Measurements from ENCODE around the gene EYS. TPM values are rescaled to one million over a fixed set of nuclear protein-coding genes. Genes with fewer than 3 reads are reported as not detected.

The EYS gene
- total RNA-seq, 1 donor from 2014 or later, result not detected

DNA sequence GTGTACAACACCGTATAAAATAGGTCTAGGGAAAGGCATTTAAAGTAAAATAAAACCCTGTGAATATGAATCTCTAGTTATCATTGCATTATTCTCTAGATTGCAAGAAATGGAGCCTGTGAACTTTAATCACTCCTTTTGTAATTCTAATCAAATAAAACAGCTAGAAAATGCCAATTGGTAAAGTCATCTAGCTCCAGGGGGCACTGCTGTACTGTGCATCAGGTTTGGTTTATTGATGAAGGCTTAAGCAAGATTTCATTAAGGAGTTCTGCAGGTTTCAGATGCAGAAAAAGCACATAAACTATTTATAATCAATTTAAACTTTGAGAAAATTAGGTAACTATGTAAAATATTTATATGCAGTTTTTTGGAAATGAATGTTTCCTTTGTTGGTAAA lies 1426.5 kb downstream of the EYS start:
- TF ChIP-seq, protein P1, sequence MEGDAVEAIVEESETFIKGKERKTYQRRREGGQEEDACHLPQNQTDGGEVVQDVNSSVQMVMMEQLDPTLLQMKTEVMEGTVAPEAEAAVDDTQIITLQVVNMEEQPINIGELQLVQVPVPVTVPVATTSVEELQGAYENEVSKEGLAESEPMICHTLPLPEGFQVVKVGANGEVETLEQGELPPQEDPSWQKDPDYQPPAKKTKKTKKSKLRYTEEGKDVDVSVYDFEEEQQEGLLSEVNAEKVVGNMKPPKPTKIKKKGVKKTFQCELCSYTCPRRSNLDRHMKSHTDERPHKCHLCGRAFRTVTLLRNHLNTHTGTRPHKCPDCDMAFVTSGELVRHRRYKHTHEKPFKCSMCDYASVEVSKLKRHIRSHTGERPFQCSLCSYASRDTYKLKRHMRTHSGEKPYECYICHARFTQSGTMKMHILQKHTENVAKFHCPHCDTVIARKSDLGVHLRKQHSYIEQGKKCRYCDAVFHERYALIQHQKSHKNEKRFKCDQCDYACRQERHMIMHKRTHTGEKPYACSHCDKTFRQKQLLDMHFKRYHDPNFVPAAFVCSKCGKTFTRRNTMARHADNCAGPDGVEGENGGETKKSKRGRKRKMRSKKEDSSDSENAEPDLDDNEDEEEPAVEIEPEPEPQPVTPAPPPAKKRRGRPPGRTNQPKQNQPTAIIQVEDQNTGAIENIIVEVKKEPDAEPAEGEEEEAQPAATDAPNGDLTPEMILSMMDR (IDR thresholded peaks at IDR 0.05), result no peak
- intact Hi-C loops (cut with DNase I), result no loop called here
- DNase-seq (ENCODE audit: low spot score in 2 of 2), result no peak
- H3K27ac ChIP-seq, result no peak overlapping the region
- H3K4me3 ChIP-seq, result no peak overlapping the region
- no peaks in the 10 kb centered on the region for H3K4me1 ChIP-seq
- H3K36me3 ChIP-seq, result no peaks in the 10 kb centered on the region
- H3K9me3 ChIP-seq, result no peaks in the 10 kb centered on the region
- no peaks in the 10 kb centered on the region for H3K27me3 ChIP-seq

DNA sequence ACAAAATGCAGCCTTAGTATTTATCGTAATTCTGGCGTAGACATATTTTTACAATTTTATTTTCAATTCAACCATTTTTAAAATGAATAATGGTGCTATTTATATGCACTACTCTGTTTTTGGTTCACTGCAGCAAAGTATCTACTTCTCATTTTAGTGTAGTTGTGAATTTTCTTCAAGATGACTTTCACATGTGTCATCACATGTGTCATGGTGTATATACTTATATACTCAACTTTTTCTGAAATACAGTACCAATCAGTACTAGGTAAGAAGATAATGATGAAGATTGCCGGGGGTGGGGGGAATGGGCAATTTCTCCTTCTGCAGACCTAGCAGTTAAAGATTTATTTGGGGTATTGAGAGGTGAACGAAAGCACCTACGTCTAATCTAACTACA lies 1436.9 kb downstream of the EYS start:
- DNase-seq (ENCODE audit: low spot score in 2 of 2), result no peak
- Histone ChIP-seq H3K27me3 (no peaks in the 10 kb centered on the region), H3K27ac (no peak overlapping the region), H3K9me3 (no peaks in the 10 kb centered on the region), H3K36me3 (no peaks in the 10 kb centered on the region), H3K4me3 (no peak overlapping the region), H3K4me1 (no peaks in the 10 kb centered on the region)
- intact Hi-C loops (cut with DNase I), result no loop called here
- TF ChIP-seq, protein P1 (IDR thresholded peaks at IDR 0.05), result no peak

DNA sequence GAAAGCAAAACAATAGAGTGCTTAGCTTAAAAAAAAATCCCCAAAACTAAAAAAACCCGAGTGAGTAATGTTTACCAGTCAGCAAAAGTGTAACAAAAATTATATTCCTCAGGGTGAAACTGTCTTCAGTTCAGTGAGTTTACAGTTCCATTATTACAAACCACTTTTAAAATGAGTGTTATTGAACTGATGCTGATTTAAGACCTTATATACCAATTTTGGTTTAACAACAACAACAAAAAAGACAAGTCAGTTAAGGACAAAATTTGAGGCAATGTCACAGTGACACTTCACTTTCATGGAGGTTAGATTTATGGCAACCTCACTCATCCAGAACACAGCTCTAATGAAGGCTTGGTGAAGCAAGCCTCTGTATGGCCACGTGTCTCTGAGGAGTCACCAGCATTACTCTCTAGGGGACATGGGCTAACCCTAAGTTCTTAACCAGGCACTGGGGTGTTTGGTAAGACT lies 1440.6 kb downstream of the EYS start:
- intact Hi-C loops (cut with DNase I), result no loop called here
- no peaks in the 10 kb centered on the region for H3K36me3 ChIP-seq
- no peak overlapping the region for H3K27ac ChIP-seq
- H3K4me1 ChIP-seq, result no peaks in the 10 kb centered on the region
- TF ChIP-seq, protein P1 (IDR thresholded peaks at IDR 0.05), result no peak
- no peaks in the 10 kb centered on the region for H3K27me3 ChIP-seq
- H3K4me3 ChIP-seq, result no peak overlapping the region
- no peak for DNase-seq (ENCODE audit: low spot score in 2 of 2)
- no peaks in the 10 kb centered on the region for H3K9me3 ChIP-seq

DNA sequence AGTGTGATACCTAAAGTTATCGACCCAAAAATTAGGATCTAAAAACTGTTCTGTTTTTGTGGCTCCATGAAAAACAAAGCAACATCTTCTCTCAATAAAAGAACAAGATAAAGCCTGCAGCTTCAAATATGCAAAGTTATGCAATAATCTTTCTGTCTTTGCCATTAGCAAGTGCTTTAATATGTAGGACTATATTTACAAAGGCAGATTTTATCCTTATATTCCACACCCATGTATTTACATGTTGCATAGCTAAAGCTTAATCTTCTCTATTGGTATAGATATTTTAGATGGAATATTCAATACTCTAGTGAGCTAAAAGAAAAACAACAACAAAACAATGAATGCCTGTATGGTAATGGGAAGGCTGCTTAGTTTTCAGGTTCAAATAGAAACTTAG lies 1443.2 kb downstream of the EYS start:
- DNase-seq (ENCODE audit: low spot score in 2 of 2), result no peak
- TF ChIP-seq, protein P1 (IDR thresholded peaks at IDR 0.05), result no peak
- Histone ChIP-seq H3K9me3 (no peaks in the 10 kb centered on the region), H3K36me3 (no peaks in the 10 kb centered on the region), H3K27ac (no peak overlapping the region), H3K27me3 (no peaks in the 10 kb centered on the region), H3K4me1 (no peaks in the 10 kb centered on the region), H3K4me3 (no peak overlapping the region)
- intact Hi-C loops (cut with DNase I), result no loop called here

DNA sequence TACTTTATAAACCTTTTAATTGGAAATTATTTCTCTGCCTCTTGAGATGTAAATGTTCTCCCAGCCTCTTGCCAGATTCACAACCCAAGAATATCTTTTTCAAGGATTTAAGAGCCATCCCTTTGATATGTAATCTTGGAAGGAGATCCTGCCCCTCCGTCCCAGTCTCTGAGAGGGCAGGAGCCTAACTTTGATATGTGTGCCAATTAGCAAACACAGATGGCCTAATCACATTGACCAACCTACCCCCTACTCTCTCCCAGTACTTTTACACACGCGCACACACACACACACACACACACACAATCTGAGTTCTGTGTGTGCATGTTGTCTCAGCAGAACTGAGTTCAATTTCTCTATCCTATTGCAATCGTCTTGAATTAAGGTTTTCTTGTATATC lies 1447.7 kb downstream of the EYS start:
- intact Hi-C loops (cut with DNase I), result no loop called here
- Histone ChIP-seq H3K9me3 (no peaks in the 10 kb centered on the region), H3K4me3 (no peak overlapping the region), H3K4me1 (no peaks in the 10 kb centered on the region), H3K27me3 (no peaks in the 10 kb centered on the region), H3K36me3 (no peaks in the 10 kb centered on the region), H3K27ac (no peak overlapping the region)
- DNase-seq (ENCODE audit: low spot score in 2 of 2), result no peak
- TF ChIP-seq, protein P1 (IDR thresholded peaks at IDR 0.05), result no peak

DNA sequence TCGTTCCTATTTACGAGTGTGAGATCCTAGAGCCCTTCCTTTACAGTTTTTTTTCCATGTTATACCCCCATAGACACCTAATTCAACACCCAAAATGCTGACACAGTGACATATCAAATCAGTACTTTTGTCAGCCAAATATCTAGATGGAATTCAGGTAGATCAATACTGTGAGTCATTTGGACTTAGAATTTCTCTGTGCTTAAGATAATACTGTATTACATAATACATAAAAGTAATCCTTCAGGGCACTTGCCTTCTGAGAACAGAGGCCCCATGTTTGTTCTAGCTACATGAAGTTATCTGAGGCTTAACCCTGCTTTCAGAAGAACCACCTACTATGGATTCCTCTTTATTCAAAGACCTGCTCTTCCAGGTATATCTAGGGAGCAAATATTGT lies 1448.3 kb downstream of the EYS start:
- TF ChIP-seq, protein P1 (IDR thresholded peaks at IDR 0.05), result no peak
- no peaks in the 10 kb centered on the region for H3K27me3 ChIP-seq
- no peak overlapping the region for H3K4me3 ChIP-seq
- no peaks in the 10 kb centered on the region for H3K36me3 ChIP-seq
- H3K9me3 ChIP-seq, result no peaks in the 10 kb centered on the region
- DNase-seq (ENCODE audit: low spot score in 2 of 2), result no peak
- H3K4me1 ChIP-seq, result no peaks in the 10 kb centered on the region
- intact Hi-C loops (cut with DNase I), result no loop called here
- no peak overlapping the region for H3K27ac ChIP-seq

All from ascending aorta (tissue), 2 donors.